K562 (cell line): Measurements from ENCODE around the gene DNAH17. TPM values are rescaled to one million over a fixed set of nuclear protein-coding genes. Genes with fewer than 3 reads are reported as not detected.

Experiments
- ETV6 ChIP-seq, 3 experiments: fragments of 150-350 bp in 1 of 3; sonication (generic) in 1 of 3; formaldehyde crosslinking in 1 of 3; IDR thresholded peaks; 2 replicates each; pipeline versions ENCODE4 v1.6.1 to v1.8.0; 2014 to 2022; ENCODE audit warnings: borderline replicate concordance in 2 of 3, low read depth in 2 of 3, antibody characterized with exemption in 1 of 3, low read length in 1 of 3, mild to moderate bottlenecking in 1 of 3, missing genetic modification reagents in 1 of 3
- HNRNPK ChIP-seq: fragments of 200-400 bp; formaldehyde crosslinking; IDR thresholded peaks from one replicate; pipeline ENCODE4 v1.6.1; 2018; ENCODE audit warnings: mild to moderate bottlenecking, low read depth, low read length; ENCODE audit not compliant: poor library complexity, severe bottlenecking
- HNRNPUL1 ChIP-seq: fragments of 200-400 bp; formaldehyde crosslinking; IDR thresholded peaks from 2 replicates; pipeline ENCODE4 v1.6.1; 2017; ENCODE audit warnings: low read length
- KAT7 ChIP-seq: sonication (generic); formaldehyde crosslinking; IDR thresholded peaks from 2 replicates; pipeline ENCODE4 v1.8.0; 2022; ENCODE audit warnings: missing genetic modification reagents, mild to moderate bottlenecking, borderline replicate concordance
- KDM1A ChIP-seq, 2 experiments: fragments of 450-650 bp; IDR thresholded peaks; 2 replicates each; pipeline ENCODE4 v1.6.1; 2016; ENCODE audit warnings: mild to moderate bottlenecking in 2 of 2
- SMC3 ChIP-seq: conservative IDR thresholded peaks from 2 replicates; pipeline ENCODE4 v1.6.1; 2011; ENCODE audit warnings: low read depth, low read length, improper control_type of control experiment; ENCODE audit not compliant: insufficient read depth
- ZNF146 ChIP-seq: IDR thresholded peaks from one replicate; pipeline ENCODE4 v1.6.1; 2018; ENCODE audit warnings: missing compliant biosample characterization; ENCODE audit not compliant: unreplicated experiment
- polyA plus RNA-seq, 8 experiments: library from polyadenylated mRNA; depleted of rRNA in 4 of 8; stranded (reverse) in 5 of 8; unstranded in 3 of 8; fragments of >200 nt; fragmentation: Nextera tagmentation in 2 of 8; fragmentation: Illumina TruSeq in 1 of 8; extraction: Ambion mirVana in 2 of 8; extraction: Trizol in 1 of 8; gene quantifications; 2 replicates each; pipeline versions ENCODE4 v1.2.1 to v1.2.3, GENCODE V29; 2011 to 2014; ENCODE audit warnings: inconsistent platforms in 1 of 8, missing spikeins in 1 of 8
- total RNA-seq, 7 experiments: library from RNA; depleted of rRNA in 6 of 7; stranded (reverse); fragments of >200 nt in 6 of 7; fragmentation: Illumina TruSeq in 2 of 7; extraction: Trizol in 2 of 7; gene quantifications; 2 replicates each; pipeline versions ENCODE4 v1.2.1 to v1.2.3, GENCODE V29; 2011 to 2021; ENCODE audit warnings: low replicate concordance in 1 of 7
- TF ChIP-seq, protein P1 (sequence below): sonication (generic); formaldehyde crosslinking; IDR thresholded peaks from 2 replicates; pipeline ENCODE4 v1.8.1; 2023; ENCODE audit warnings: mild to moderate bottlenecking, missing genetic modification reagents

The DNAH17 gene
- total and polyA plus RNA-seq, 9 of the 15 experiments (the other 6 are each of a cell fraction or from before 2014, with no cell fraction given): under 0.01 to 0.06 (median 0.03) TPM; not detected in 5

DNA sequence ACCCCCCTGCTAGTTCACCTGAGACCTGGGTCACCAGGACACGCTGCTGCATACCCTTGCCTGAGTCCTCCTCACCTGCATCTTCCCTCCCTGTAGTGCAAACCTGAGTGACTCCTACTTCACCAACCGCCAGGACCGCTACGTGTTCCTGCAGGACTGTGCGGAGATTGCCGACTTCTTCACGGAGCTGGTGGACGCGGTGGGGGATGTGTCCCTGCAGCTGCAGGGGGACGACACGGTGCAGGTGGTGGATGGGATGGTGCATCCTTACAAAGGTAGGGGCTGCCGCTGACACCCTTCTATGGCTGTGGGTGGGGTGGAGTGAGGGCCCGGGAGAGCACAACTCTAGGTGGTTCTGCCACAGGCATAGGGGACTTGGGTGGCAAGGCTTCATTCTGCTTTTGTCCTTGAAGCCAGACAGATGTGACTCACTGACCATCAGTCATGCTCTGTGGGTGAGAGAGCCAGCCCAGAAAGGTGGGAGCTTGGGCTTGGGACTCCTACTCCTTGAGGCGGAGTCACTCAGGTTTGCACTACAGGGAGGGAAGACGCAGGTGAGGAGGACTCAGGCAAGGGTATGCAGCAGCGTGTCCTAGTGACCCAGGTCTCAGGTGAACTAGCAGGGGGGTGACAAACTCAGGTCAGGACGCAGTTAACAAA, 176.5 kb downstream of the DNAH17 start (continued):
- TF ChIP-seq ETV6 (IDR thresholded peaks at IDR 0.05; ENCODE audit: borderline replicate concordance in 1 of 2, low read depth in 2 of 2, low read length in 1 of 2) (no peak), ETV6 (CRISPR knock-in tag; IDR thresholded peaks at IDR 0.05; ENCODE audit: borderline replicate concordance) (no peak), KAT7 (CRISPR knock-in tag) (no peak), HNRNPK (no peak), SMC3 (no peak), KDM1A (IDR thresholded peaks at IDR 0.05) (no peak), ZNF146 (CRISPR knock-in tag) (no peak), HNRNPUL1 (no peak)
- TF ChIP-seq, protein P1, sequence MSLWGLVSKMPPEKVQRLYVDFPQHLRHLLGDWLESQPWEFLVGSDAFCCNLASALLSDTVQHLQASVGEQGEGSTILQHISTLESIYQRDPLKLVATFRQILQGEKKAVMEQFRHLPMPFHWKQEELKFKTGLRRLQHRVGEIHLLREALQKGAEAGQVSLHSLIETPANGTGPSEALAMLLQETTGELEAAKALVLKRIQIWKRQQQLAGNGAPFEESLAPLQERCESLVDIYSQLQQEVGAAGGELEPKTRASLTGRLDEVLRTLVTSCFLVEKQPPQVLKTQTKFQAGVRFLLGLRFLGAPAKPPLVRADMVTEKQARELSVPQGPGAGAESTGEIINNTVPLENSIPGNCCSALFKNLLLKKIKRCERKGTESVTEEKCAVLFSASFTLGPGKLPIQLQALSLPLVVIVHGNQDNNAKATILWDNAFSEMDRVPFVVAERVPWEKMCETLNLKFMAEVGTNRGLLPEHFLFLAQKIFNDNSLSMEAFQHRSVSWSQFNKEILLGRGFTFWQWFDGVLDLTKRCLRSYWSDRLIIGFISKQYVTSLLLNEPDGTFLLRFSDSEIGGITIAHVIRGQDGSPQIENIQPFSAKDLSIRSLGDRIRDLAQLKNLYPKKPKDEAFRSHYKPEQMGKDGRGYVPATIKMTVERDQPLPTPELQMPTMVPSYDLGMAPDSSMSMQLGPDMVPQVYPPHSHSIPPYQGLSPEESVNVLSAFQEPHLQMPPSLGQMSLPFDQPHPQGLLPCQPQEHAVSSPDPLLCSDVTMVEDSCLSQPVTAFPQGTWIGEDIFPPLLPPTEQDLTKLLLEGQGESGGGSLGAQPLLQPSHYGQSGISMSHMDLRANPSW (CRISPR knock-in tag): no peak
